GM12878 (cell line): ENCODE data around the gene EVC. TPM values are rescaled to one million over a fixed set of nuclear protein-coding genes. Genes with fewer than 3 reads are reported as not detected.

Experiments used
- ATAC-seq: fragments of 200-7000 bp; cut with Tn5 transposase; 3 replicates; pipeline ENCODE4 v1.9.1; 2020; ENCODE audit warnings: mild to moderate bottlenecking, moderate library complexity
- BruUV-seq: library from RNA; stranded (reverse); fragments of 400-500 nt; replicated peaks from 2 replicates; lab custom pipeline; 2021; lab: Mats Ljungman, UMichigan
- CTCF ChIA-PET: fragments of 300-600 bp; sonication (Branson Sonifier 250); formaldehyde crosslinking; extraction: SDS; loops from one replicate; lab custom pipeline; 2021; ENCODE audit warnings: inconsistent platforms; lab: Yijun Ruan, JAX
- POLR2A ChIA-PET: fragments of 350-600 bp; formaldehyde crosslinking; extraction: SDS; loops from one replicate; lab custom pipeline; 2021; ENCODE audit warnings: inconsistent platforms; lab: Charles Lee
- RAD21 ChIA-PET: fragments of 300-600 bp; sonication (Branson Sonifier 250); formaldehyde crosslinking; loops from one replicate; lab custom pipeline; 2023; ENCODE audit warnings: antibody characterized with exemption; ENCODE audit not compliant: unreplicated experiment; lab: Charles Lee
- SMC1A ChIA-PET: fragments of 300-600 bp; sonication (Branson Sonifier 250); formaldehyde crosslinking; loops from one replicate; lab custom pipeline; 2023; ENCODE audit not compliant: unreplicated experiment, uncharacterized antibody; lab: Charles Lee
- DNase-seq: peaks from one replicate; pipeline ENCODE4 v3.0.0-alpha.2; 2011; ENCODE audit warnings: low read depth, low spot score
- FAIRE-seq: peaks from 3 replicates; lab custom pipeline; 2011; peaks lifted over from hg19 to GRCh38; lab: Jason Lieb, UNC
- H2AFZ ChIP-seq: 2 replicates; pipeline ENCODE4 v1.6.0; 2011; ENCODE audit warnings: low read depth, low read length, control low read depth; ENCODE audit not compliant: control insufficient read depth
- H3K27ac ChIP-seq: 2 replicates; pipeline ENCODE4 v1.5.1; 2011; ENCODE audit warnings: control low read depth; ENCODE audit not compliant: control insufficient read depth, insufficient read depth
- H3K27me3 ChIP-seq, 2 experiments: replicated peaks in 1 of 2; 2 replicates each; pipeline versions ENCODE4 v1.6.0 to v1.6.1; 2011; ENCODE audit warnings: low read length in 1 of 2; ENCODE audit not compliant: control insufficient read depth in 2 of 2, insufficient read depth in 2 of 2
- H3K36me3 ChIP-seq, 2 experiments: 2 replicates each; pipeline ENCODE4 v1.5.1; 2011; ENCODE audit warnings: low read length in 1 of 2; ENCODE audit not compliant: control insufficient read depth in 2 of 2, insufficient read depth in 2 of 2
- H3K4me1 ChIP-seq: 2 replicates; pipeline ENCODE4 v1.6.1; 2011; ENCODE audit warnings: mild to moderate bottlenecking, low read length, moderate library complexity, mixed read lengths; ENCODE audit not compliant: control insufficient read depth, insufficient read depth
- H3K4me2 ChIP-seq: 2 replicates; pipeline ENCODE4 v1.6.0; 2011; ENCODE audit warnings: control low read depth; ENCODE audit not compliant: control insufficient read depth, insufficient read depth
- H3K4me3 ChIP-seq: fragments of 200-600 bp; sonication (generic); 2 replicates; pipeline ENCODE4 v1.5.1; 2016
- H3K79me2 ChIP-seq: 2 replicates; pipeline ENCODE4 v1.6.0; 2011; ENCODE audit warnings: low read length; ENCODE audit not compliant: control insufficient read depth, insufficient read depth
- H3K9ac ChIP-seq: 2 replicates; pipeline ENCODE4 v1.8.0; 2011; ENCODE audit warnings: low read length, control low read depth, mixed read lengths; ENCODE audit not compliant: control insufficient read depth, insufficient read depth
- H3K9me3 ChIP-seq: replicated peaks from 3 replicates; pipeline ENCODE4 v1.5.1; 2011; ENCODE audit warnings: mild to moderate bottlenecking, low read length; ENCODE audit not compliant: control insufficient read depth, insufficient read depth
- H4K20me1 ChIP-seq: 2 replicates; pipeline ENCODE4 v1.6.0; 2011; ENCODE audit not compliant: control insufficient read depth, insufficient read depth
- ATF7 ChIP-seq: fragments of 450-650 bp; IDR thresholded peaks from 2 replicates; pipeline ENCODE4 v1.6.1; 2016; ENCODE audit warnings: low read depth, mild to moderate bottlenecking
- BCL11A ChIP-seq: IDR thresholded peaks from 2 replicates; pipeline ENCODE4 v1.6.1; 2011; ENCODE audit warnings: low read depth, low read length
- BMI1 ChIP-seq: fragments of 450-650 bp; IDR thresholded peaks from 2 replicates; pipeline ENCODE4 v1.6.1; 2016; ENCODE audit warnings: mild to moderate bottlenecking, moderate library complexity, borderline replicate concordance
- EP300 ChIP-seq, 2 experiments: fragments of 150-350 bp in 1 of 2; IDR thresholded peaks; 2 replicates each; pipeline ENCODE4 v1.6.1; 2011 to 2012; ENCODE audit warnings: low read depth in 2 of 2, low read length in 2 of 2, borderline replicate concordance in 1 of 2, improper control_type of control experiment in 1 of 2, inconsistent platforms in 1 of 2; ENCODE audit not compliant: control insufficient read depth in 1 of 2
- EZH2 ChIP-seq: IDR thresholded peaks from 2 replicates; pipeline ENCODE4 v1.6.1; 2012; ENCODE audit warnings: low read depth, mild to moderate bottlenecking, control low read depth, inconsistent platforms, low read length, borderline replicate concordance; ENCODE audit not compliant: control insufficient read depth
- IKZF1 ChIP-seq: fragments of 450-650 bp; conservative IDR thresholded peaks from 2 replicates; pipeline ENCODE4 v1.6.1; 2017; ENCODE audit warnings: antibody characterized with exemption, mild to moderate bottlenecking
- LARP7 ChIP-seq: fragments of 450-650 bp; IDR thresholded peaks from 2 replicates; pipeline ENCODE4 v1.6.1; 2017; ENCODE audit warnings: mild to moderate bottlenecking
- MYC ChIP-seq: IDR thresholded peaks from 2 replicates; pipeline ENCODE4 v1.6.1; 2011; ENCODE audit warnings: mild to moderate bottlenecking, low read length, moderate library complexity, inconsistent platforms; ENCODE audit not compliant: insufficient read depth, insufficient replicate concordance, insufficient read length, severe bottlenecking
- NFXL1 ChIP-seq: fragments of 450-650 bp; IDR thresholded peaks from 2 replicates; pipeline ENCODE4 v1.6.1; 2017; ENCODE audit warnings: antibody characterized with exemption, mild to moderate bottlenecking, borderline replicate concordance
- RB1 ChIP-seq: fragments of 450-650 bp; formaldehyde crosslinking; IDR thresholded peaks from 2 replicates; pipeline ENCODE4 v1.6.1; 2017; ENCODE audit warnings: mild to moderate bottlenecking, borderline replicate concordance
- SREBF1 ChIP-seq: IDR thresholded peaks from 2 replicates; pipeline ENCODE4 v1.6.1; 2012; ENCODE audit warnings: mild to moderate bottlenecking, low read length
- SRF ChIP-seq, 2 experiments: IDR thresholded peaks; 2 replicates each; pipeline ENCODE4 v1.6.1; 2011; ENCODE audit warnings: low read depth in 2 of 2, low read length in 2 of 2, mild to moderate bottlenecking in 1 of 2, moderate library complexity in 1 of 2
- ZSCAN29 ChIP-seq: fragments of 450-650 bp; IDR thresholded peaks from 2 replicates; pipeline ENCODE4 v1.6.1; 2017; ENCODE audit warnings: mild to moderate bottlenecking, moderate library complexity
- WGBS: methylation state at CpG from one replicate; pipeline ENCODE4 v1.1.6; 2016; ENCODE audit warnings: low lambda C conversion rate; ENCODE audit not compliant: insufficient replicate concordance, insufficient coverage; ENCODE audit errors: missing lambda C conversion rate; 5-methylcytosine and 5-hydroxymethylcytosine counted together
- in situ Hi-C: fragments of 300-500 bp; cut with MboI; formaldehyde crosslinking; loops from 9 replicates; pipeline ENCODE4 v1.14.3; 2018; ENCODE audit warnings: mixed read lengths
- intact Hi-C: fragments of 100-400 bp; cut with micrococcal nuclease; formaldehyde crosslinking; loops from one replicate; pipeline ENCODE4 v1.14.2; 2022; ENCODE audit not compliant: unreplicated experiment
- polyA plus RNA-seq, 11 experiments: library from polyadenylated mRNA; depleted of rRNA in 4 of 11; unstranded in 6 of 11; stranded (reverse) in 5 of 11; fragments of >200 nt; fragmentation: Nextera tagmentation in 4 of 11; fragmentation: Illumina TruSeq in 1 of 11; extraction: Ambion mirVana in 4 of 11; extraction: Trizol in 1 of 11; gene quantifications; 1 replicate in 1 of 11; 2 replicates in 10 of 11; pipeline versions ENCODE4 v1.2.1 to v1.2.3, GENCODE V29; 2011 to 2016; ENCODE audit warnings: inconsistent platforms in 2 of 11, missing spikeins in 2 of 11, low read depth in 1 of 11
- total RNA-seq, 4 experiments: library from RNA; depleted of rRNA in 3 of 4; stranded (reverse); fragments of >200 nt in 3 of 4; fragmentation: Illumina TruSeq in 1 of 4; extraction: Trizol in 1 of 4; gene quantifications; 2 replicates each; pipeline versions ENCODE4 v1.2.1 to v1.2.3, GENCODE V29; 2013 to 2021

The EVC gene
- total and polyA plus RNA-seq, 10 of the 15 experiments (the other 5 are each of a cell fraction or from before 2014, with no cell fraction given), result 0.87 to 55.9 (median 15.6) TPM

- no peak for TF ChIP-seq MYC
- TF ChIP-seq BMI1, result no peak
- no peak for TF ChIP-seq ATF7
- no peak for TF ChIP-seq SREBF1
- no peak for TF ChIP-seq NFXL1
- TF ChIP-seq LARP7, result no peak
- TF ChIP-seq ZSCAN29, result no peak
- TF ChIP-seq RB1, result no peak
- no peak for TF ChIP-seq BCL11A
- TF ChIP-seq SRF (IDR thresholded peaks at IDR 0.05; ENCODE audit: low read depth in 2 of 2, low read length in 2 of 2), result no peak
- TF ChIP-seq IKZF1, result no peak
- no peak for TF ChIP-seq EP300 (IDR thresholded peaks at IDR 0.05; ENCODE audit: borderline replicate concordance in 1 of 2, control insufficient read depth in 1 of 2, low read depth in 2 of 2, low read length in 2 of 2)
- no peak for TF ChIP-seq EZH2
- TF ChIP-seq, all 136 proteins: peak for 0
- no peak for FAIRE-seq
These were observed 5.4 kb downstream of the EVC start for GRCh38 chr4:5716391-5716790.

More at GRCh38 chr4:5716391-5716790, 5.4 kb downstream of the EVC start:
- SMC1A ChIA-PET, result interaction anchor here (0.7 to 1.5 kb wide), 3 partner anchors 13 to 125 kb away, joined by 3 read pairs; no protein-coding TSS in a partner anchor
- Histone ChIP-seq H2AFZ (no peak overlapping the region), H3K9me3 (peaks cover 4% of the 10 kb centered on the region; the same call in 2 of the 3 replicates), H3K36me3 (peaks cover 0 to 4% of the 10 kb centered on the region in 2 experiments; a peak in 1 of 4 replicates), H3K4me1 (peaks cover 3% of the 10 kb centered on the region; the same call in 1 of the 2 replicates), H3K27me3 (no peaks in the 10 kb centered on the region), H3K4me2 (peak overlapping the region; percentile 26; the same call in 1 of the 2 replicates), H3K79me2 (peaks cover 26% of the 10 kb centered on the region), H3K9ac (no peak overlapping the region), H3K27ac (no peak overlapping the region), H3K4me3 (no peak overlapping the region), H4K20me1 (no peaks in the 10 kb centered on the region)
- WGBS, result 38% methylated on average over 2 of the region's 2 CpGs
- DNase-seq (no peak), ATAC-seq (no peak)
- in situ Hi-C loops, result no loop called here
- CTCF ChIA-PET, result no interaction called here
- BruUV-seq, result no TSS peak
- RAD21 ChIA-PET, result interaction anchor here (1.2 kb wide), 1 partner anchor 10 kb away, joined by 11 read pairs; no protein-coding TSS in a partner anchor
- intact Hi-C loops, result loop anchor here (5.0 to 10.0 kb wide), 3 partner anchors 254 to 468 kb away; no protein-coding TSS in a partner anchor
- POLR2A ChIA-PET, result interaction anchor here (0.9 kb wide), 1 partner anchor 10 kb away, joined by 3 read pairs; no protein-coding TSS in a partner anchor
